NCI-H510A treated with DMSO at 0.1 percent for 48 hours (cell line): ENCODE results near the gene C21orf91.

Experiments used
- DNase-seq: peaks from one replicate; lab custom pipeline; 2025; lab: John Stamatoyannopoulos, UW

C21orf91 gene

DNA sequence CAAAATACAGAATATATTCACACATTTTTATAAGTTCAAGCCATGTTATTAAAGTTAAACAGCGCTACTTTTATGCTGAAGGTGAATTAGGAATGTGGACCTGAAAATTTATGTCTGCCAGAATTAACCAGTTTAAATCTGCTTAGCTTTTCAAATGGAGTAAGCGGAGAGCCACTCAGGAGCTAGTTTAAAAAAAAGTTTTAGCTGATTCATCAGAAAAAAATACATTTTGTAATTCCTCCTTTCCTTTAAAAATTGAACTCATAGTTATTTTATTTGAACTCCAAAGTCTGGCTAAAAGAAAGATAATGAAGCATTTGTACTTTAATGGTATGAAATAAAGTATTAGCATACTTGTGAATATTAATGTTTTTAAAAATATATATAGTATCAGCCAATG, 21.2 kb downstream of the C21orf91 start:
- DNase-seq = no peak

DNA sequence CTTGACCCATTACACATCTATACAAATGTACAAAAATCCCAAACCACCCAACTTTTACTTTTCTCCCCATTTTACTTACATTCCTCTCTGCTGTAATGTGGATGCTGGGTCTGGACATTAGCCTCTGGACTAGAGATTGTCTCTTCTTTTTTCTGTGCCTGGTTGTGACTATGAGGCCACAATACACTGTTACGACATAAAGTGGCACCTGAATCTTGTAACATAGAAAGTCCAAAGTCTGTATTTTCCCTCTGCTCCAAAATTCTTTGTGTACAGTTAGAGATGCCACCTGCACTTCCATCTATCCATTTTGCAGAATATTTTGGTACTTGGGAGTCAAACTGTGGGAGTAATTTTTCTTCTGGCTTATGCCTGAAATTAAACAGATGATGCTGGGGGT, 22.7 kb downstream of the C21orf91 start:
- no peak for DNase-seq

DNA sequence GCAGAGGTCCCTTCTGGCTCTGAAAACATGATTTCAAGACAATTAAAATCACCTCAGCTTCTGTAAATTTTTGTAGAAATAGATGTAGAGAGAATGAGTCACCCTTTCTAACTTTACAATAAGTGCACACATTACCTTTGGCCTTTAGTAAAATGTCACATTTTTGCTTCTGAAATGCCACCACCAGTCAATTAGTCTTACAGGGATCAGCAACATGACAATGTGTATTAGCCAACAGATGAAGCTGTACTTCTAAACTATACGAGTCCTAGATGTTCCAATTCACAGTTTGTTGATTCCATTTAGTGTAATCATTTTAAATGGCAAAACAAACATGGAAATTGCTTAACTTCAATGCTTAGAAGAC, 23.1 kb downstream of the C21orf91 start:
- DNase-seq = no peak

DNA sequence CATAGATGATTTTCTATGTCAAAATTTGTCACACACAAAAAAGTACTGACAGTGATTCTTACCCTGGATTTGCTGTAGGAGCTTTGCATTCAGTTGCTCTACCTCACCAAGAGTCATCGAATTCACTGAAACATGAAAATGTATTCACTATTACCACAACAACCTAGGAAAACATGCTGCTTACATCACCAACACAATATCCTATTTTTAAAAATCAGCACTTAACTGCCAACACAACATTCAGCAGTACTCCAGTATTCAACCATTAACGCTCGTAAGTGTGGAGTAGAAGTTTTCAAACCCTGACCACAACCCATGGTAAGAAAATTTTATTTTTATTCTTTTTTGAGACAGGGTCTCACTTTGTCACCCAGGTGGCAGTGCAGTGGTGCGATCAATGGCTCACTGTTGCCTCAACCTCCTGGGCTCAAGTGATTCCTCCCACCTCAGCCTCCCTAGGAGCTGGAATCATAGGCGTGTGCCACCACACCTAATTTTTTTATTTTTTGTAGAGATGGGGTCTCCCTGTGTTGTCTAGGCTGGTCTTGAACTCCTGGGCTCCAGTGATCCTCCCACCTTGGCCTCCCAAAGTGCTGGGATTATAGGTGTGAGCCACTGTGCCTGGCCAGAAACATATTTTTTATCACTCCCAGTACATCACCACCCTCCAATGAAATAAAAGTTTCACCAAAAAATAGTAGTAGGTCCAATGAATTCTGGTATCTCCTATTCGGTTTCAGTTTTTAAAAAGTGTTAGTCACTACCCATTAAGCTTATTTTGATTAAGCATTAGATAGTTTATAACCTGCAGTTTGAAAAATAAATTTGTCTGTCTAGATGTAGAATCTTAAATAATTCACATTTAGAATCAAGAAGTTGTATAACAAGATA, 23.8 kb downstream of the C21orf91 start:
- no peak for DNase-seq

DNA sequence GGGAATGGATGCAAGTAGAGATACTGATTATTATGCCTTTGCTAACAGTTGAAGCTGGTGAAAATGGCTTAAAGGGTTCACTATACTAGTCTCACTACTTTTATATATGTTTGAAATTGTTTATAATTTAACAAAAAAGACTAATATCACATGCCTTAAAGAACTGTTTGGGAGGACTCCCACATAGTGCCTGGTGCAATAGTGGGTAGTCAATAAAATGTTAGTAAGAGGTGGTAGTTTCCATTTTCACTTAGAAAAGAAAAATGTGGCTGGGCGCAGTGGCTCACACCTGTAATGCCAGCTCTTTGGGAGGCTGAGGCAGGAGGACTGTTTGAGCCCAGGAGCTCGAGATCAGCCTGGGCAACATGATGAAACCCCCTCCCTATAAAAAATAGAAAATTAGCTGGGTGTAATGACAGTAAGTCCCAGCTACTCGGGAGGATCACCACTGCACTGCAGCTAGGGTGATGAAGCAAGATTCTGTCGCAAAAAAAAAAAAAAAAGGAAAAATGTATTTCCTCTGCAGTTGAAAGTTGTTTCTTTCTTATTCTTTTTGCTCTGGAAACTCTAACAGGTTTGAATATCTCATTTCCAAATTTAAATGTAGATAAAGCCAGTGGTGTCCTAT, 24.5 kb downstream of the C21orf91 start:
- no peak for DNase-seq

DNA sequence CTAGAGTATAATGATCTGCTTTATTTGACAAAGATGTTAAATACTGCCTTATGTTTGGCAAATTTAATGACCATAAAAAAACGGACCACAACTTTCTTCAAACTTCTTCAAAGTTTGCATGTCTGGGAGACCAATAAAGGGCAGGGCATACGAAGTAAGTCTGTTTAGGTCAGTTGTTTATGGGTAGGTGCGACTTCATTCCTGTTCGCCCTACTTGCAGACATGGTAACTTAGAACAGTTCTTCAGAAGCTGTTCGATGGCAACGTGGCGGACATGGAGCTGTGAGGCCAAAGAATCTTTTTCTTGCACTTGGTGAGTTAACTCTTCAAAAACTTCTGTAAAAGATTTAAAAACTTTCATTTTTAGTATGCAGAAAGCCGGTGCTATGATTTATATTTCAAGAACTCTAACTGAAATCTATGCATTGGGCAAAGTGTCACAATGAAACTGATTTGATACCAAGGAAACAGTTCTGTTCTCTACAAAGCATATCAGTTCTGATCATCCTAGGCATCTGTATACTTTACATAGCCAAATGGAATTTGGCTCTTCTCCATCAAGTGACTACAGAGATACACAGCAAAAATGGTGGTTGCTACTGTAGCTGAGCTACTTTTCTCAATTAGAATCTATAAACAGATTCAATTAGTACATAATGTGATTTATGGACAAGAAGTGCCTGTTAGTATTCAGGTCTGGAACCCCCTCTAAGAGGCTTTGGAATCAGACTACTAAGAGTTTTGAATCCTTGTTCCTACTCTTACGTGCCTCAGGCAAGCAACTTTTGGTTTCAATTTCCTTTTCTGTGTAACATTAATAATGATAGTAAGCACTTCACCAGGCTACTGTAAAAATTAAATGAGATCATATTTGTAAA, 25.7 kb downstream of the C21orf91 start:
- no peak for DNase-seq

DNA sequence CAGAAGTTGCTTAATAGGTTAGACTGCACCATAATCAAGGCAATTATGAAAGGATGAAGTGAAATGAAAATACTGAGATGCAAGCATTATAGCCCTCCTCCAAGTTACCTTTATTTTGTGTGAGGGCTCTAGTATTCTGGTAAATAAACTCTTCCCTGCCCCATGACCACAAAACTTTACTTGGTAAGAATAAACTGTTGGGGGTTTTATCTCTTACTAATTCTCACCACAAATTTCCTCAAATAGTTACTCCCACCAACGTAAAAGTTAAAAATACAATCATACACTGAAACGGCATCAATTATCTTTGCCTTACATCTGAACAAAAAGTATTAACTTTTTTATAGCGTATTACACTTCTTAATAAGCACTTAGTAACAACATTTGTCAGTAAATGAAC, 29.5 kb downstream of the C21orf91 start:
- DNase-seq = no peak

DNA sequence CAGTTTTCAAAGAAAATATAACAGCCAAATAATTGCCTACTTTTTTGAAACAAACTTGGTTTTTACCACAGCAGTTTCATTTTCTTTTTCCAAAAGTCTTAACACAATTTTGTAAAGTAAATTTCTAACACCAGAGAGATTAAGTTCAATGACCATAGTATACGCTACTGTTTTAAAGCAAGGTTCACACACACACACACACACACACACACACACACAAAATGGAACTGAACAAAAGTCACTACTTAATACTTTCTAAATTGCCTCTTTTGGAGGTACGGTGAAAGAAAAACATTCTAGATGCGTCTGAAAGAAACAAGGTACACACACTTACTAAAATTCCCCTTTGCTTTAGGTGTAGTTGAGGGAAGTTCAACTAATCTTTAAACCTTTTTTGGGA, 30.1 kb downstream of the C21orf91 start:
- DNase-seq = no peak

DNA sequence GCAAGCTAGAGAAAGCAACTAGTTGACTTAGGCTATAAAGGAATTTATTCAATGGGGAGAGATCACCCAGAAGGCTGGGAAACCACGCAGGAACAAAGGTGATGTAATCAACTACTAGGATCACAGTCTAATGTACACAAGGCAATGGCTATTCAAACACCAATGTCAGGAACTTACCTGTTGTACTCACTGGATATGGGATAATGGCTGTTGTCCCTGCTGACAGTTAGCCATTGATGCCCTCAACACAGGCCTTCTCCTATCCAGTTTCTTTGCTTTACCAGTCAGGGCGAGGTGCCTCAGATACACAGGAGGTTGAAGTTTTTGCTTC, 32.3 kb downstream of the C21orf91 start:
- no peak for DNase-seq

DNA sequence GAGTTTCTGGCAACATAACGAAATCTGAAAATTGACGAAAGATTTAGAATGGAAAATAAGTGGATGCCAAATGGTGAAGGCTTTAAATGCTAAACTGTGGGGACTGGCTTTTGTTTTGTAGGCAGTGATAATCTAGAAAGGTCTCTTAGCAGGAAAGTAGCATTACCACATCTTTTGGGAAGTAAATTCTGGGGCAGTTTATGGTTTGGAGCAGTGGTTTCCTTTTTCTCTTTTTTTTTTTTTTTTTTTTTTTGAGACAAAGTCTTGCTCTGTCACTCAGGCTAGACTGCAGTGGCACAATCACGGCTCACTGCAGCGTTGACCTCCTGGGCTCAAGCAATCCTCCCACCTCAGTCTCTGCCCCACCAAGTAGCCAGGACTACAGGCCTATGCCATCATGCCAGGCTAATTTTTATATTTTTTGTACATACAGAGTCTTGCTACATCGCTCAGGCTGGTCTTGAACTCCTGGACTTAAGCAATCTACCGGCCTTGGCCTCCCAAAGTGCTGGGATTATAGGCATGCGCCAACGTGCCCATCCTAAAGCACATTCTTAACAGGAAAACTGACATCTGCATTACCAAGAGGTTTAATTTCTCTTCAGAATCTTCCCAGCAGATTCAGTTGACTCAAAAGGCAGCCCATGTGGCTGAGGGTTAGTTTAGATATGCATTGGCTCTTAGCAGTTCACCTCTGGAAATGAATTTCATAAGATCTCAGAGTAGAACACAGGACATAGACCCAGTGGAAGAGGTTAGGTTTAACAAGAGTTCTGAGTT, 32.9 kb downstream of the C21orf91 start:
- no peak for DNase-seq

DNA sequence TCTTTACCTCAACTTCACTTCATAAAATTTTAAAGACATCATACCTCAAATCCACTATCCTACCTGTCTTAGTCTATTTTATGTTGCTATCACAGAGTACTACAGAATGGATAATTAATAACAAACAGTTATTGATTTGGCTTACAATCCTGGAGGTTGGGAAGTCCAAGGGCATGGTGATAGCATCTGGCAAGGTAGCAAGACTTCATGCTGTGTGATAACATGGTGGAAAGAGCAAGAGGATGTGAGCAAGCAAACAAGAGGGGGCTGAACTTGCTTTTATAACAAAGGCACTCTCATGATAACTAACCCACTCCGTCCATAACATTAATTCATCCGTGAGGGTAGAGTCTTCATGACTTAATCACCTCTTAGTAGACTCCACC, 33.8 kb downstream of the C21orf91 start:
- no peak for DNase-seq

DNA sequence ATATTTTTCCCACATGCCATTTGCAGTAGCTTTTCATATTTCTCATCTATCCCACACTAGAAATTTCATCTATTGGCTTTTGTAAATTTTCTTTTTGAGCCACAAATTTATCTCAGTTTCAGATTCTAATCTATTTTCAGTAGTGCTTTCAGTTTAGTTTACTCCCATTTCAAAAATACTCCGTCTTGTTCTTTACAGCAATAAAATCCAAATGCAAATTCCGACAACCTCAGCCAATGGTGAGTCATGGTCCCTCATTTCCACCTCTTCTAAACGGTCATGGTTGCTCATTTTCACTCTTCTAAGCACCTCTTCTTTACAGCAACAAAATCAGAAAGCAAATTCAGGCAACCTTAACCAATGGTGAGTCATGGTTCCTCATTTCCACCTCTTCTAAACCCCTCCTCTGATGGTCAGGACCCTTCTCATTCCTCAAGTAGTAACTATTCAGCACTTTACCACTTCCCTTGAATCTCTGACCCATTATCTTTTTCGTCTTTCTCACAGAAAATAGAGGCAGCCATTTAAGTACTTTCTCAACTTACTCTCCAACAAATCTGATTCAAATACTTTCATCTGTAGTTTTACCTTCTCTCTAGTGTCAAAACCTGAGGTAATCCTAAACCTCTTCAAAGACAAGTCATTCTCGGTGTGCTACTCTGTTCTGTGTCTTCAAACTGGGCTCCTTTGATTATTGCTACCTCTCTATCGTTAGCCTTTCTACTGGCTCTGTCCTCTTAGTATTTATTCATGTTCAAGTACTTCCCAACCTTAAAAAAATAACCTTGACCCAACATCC, 34.4 kb downstream of the C21orf91 start:
- no peak for DNase-seq

DNA sequence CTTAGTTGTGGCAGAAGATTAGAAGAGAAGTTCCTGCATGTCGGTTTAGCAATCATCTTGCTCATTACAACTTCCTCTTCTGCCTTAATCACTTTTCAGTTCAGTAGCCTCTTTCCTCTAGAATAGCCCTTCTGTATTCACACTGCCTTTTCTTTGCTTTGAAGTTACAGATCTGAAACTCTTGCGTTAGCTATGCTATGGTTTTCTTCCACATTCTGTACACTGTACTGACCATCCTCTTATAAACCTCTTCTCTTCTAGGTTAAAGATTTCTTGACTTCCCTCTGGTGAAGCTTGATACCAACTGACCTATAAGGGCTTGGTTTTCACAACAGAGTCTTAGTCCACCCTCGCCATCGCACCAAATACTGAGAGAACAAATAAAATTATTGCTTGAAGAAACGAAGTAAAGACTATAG, 35.0 kb downstream of the C21orf91 start:
- no peak for DNase-seq

DNA sequence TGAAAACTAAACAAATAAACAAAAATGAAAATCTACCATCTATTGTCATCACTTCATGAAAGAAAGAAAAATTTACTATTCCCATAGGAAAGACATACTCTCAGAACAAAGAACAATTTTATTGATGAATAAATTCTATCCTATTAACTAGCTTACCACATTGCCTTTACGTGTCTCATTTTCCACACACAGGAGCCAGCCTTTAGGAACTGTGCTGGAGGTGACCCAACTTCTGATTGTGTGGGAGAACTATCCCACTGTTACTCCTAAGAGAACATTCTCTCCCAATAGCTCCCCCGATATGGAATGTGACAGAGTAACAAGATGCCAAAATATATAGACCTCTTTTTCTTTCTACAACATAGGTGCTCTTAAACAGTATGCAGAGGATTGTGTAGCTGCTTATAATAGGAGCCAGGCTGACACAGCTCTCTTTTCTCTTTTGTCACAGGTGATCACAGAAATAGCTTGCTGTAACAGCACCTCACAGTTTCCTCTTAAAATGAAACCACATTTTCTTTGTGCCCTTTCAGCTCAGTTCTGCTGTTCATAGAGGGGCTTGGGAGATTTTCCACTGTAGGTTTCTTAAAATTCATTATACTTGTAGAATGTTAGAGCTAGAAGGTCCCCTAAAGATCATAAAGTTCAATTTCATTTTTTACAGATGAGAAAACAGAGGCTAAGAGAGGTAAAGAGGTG, 35.5 kb downstream of the C21orf91 start:
- DNase-seq = no peak

DNA sequence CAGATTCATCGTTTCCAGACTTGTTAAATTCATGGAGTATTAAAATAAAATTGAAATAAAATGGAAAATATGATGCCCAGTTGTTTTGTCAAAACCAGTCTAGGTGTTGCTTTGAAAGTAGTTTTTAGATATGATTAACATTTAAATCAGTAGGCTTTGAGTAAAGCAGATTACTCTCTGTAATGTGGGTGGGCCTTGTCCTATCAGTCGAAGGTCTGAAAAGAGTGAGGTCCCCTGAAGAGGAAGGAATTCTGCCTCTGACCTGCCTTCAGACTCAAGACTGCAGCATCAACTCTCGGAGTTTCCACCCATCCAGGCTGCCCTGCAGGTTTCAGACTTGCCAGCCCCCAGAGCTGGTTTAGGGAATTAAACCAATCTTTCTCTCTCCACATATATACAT, 36.2 kb downstream of the C21orf91 start:
- no peak for DNase-seq

DNA sequence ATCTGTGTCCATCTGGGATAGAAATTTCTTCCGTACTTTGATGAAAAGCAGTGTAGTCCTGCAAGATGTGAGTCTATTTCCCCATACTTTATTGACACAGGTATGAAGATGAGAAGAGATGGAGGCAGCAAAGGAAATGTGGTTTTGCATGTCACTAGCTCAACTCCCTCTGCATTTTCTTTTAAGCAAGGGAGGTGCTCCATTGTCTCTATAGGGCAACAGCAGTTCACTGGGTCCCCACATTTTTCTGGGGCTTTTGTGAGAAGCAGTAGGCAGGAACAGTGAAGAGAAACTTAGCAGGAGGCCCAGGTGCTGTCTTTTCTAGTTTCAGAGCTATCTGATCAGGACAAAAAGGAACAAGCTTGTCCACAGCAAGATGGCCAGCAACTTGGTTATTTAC, 37.1 kb downstream of the C21orf91 start:
- DNase-seq = no peak

DNA sequence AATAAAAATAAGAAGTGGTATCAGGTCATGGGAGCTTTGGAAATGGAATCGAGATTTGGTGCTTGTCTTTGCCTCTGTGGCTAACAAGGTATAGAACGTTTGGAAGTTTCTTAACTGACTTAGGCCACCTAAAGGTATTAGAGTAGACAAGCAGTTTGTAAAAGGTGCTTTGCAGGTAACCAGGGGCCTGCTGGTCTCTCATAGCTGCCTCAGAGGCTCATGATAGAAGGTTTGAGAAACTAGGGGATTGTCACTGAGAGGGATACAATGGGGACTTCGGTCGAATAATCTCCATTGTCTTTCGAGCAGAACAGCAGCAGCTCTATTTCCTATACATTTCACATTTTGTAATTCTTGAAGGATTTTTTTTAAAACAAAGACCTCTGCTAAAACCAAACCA, 37.6 kb downstream of the C21orf91 start:
- DNase-seq = no peak

DNA sequence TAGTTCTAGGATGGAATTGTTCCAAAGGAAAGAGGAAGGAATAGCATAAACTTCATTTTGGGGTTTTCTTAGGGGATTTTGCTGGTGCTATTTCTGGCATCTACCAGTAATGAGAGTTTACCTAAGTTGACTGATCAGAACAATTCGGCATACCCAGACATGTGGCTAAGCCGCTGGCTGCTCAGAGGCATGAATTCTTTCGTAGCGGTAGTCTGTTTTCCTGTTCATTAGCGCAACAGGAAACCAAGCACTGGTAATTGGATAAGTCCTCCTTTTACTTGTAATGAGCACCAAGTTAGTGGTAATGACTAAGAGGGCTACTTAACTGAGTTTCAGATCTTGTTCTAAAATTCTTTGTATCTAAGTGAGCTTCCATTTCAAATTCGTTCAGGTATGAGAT, 38.6 kb downstream of the C21orf91 start:
- DNase-seq = no peak

DNA sequence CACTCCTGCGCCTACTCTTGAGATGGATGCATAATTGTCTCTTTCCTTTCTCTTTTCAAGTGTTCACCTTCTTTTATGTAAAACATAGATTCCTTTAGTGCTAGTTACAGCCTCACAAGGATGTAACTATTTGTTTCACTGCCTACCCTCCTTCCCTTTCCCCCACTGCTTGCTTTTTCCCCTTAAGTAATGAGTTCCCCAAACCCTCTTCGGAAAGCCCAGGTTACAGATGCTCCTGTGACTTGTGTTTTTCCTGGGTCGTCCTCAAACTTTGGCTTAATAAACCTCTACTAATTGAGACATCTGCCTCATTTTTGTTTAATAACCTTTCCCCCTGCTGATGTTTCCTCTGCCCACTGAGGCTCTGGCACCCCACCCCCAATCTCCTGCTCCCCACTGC, 39.2 kb downstream of the C21orf91 start:
- DNase-seq = no peak

DNA sequence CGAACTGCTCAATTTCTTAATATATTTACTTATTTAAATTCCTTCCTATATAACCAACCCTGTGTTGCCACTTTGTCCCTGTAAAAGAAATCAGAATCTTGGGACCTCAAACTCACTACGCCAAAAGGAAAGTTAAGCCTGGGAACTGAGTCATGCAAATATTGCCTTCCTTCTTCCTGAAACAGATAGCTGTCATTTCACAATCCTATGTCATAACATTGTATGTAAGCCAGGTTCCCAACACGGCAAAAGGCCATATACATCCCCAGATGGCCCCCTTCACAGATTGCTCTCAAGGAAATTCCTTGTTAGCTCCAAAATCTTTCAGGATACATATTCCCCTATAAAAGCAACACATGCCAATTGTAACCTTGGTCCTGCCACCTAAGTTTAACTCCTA, 39.7 kb downstream of the C21orf91 start:
- DNase-seq = no peak
